GM18517 (cell line): Measurements from ENCODE around the gene NATD1.

Source experiments
- ATAC-seq: cut with Tn5 transposase; IDR thresholded peaks from one replicate; pipeline ENCODE4 v1.9.1; 2021; ENCODE audit warnings: mild to moderate bottlenecking, moderate library complexity; ENCODE audit not compliant: unreplicated experiment

NATD1 gene, protein sequence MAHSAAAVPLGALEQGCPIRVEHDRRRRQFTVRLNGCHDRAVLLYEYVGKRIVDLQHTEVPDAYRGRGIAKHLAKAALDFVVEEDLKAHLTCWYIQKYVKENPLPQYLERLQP

DNA sequence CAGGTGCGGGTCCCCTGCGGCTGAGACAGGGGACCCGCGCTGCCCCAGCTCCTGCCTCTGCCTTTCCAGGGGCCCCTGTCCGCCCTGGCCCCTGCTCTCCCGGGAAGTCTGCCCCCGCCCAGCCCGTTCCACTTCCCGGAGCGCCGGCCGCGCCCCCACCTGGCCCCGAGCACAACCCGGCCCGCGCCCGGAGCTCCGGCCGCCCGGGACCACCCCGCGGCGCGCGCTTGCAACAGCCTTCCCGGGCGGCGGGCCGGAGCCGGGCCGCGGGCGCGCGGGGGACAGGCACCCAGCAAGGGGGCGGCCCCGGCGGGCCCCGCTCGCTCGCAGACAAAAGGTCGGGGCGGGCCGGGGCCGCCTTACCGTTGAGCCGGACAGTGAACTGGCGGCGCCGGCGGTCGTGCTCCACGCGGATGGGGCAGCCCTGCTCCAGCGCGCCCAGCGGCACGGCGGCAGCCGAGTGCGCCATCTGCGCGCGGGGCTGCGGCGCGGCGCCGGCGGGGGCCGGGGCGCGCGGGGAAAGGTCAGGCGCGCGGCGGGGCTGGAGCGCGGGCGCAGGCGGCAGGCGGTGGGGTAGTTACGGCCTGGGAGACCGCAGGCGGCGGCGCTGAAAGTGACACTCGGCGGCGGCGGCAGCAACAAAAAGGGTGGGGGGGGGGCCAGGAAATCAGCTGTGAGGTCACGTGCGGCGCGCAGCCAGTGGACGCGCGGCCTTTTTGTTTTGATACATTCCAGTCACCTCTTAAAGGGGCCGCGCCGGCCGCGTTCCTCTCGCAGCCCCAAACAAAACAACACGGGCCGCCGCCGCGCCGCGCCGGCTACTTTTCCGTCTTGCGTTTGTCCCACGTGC lies at the start of gene NATD1:
Gene NATD1, minus strand, starts transcription at position 615 of the 850 bp plus-strand sequence. Its CDS starts 146 bp downstream, at position 469.
- ATAC-seq = peak; percentile 67

DNA sequence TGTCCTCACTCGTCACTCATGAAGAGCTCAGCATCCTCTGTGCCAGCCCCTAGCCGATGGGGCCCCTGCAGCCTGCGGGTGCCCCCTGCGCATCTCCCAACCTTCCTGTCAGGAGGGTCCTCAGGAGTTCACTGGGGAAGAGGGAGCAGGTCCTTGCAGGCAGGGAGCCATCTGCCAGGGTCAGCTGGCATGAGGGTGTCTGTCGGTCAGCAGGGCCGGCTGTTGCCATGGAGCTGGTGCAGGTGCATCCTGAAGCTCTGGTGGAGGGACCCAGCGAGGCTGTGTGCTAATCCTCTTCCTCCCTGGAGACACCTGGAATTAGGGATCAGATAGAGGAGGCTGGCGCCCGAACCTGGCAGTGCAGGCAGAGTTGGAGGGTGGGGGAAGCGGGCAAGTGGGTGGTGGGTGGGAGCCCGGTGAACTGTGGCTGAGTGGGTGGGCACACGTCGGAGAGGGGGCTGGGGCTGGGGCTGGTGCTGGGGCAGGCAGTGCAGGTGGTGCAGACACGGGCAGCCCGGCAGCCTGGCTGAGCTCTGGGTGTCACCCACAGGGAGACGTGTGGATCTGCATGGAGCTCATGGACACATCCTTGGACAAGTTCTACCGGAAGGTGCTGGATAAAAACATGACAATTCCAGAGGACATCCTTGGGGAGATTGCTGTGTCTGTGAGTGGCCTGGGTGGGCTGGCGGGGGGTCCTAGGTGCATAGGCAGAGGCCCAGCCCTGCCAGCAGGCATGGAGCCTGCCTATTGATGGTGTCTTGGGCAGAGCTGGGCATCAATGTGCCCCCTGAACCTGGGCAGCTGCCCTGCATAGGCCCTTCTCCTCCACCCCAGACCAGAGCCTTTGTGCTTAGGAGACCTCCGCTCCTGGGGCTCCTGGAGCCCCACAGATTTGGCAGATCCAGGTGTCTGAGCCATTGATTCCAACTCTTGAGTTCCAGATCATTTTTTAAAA lies 48.7 kb upstream of the NATD1 start:
- ATAC-seq = no peak

DNA sequence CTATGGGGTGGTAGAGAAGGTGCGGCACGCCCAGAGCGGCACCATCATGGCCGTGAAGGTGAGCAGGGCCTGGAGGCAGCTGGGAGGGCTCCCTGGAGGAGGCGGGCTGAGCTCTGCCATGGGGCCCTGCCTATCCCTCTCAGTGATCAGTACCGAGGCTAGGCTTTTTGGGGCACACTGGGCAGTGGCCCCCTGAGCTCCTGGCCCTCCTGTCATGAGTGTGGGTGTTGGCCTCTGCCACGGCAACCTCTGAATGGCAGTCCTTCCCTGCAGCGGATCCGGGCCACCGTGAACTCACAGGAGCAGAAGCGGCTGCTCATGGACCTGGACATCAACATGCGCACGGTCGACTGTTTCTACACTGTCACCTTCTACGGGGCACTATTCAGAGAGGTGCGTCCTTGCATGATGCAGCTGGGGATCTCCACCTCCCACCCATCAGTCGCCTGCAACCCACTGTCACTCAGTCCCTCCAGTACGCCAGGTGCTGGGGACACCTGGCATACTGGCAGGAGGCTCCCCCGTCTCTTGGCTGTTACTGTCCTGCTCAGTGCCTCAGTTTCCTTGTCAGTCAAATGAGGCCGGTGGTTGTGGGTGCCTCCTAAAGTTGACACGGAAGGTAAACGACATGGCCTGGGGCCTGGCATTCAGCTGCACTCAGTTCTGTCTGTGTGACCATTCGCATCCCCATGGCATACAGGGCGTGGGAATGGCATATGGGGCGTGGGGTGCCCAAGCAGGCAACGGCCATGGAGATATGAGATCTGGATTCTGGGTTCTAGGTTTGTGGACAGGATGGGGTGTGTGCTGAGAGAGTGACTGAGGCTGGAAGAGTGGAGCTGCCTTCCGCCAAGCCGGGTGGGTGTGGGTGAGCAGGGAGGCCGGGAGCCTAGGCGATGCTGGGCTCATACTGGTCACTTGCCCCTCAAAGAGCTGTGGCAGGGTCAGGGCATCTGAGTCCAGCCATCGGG lies 47.7 kb upstream of the NATD1 start:
- no peak for ATAC-seq

DNA sequence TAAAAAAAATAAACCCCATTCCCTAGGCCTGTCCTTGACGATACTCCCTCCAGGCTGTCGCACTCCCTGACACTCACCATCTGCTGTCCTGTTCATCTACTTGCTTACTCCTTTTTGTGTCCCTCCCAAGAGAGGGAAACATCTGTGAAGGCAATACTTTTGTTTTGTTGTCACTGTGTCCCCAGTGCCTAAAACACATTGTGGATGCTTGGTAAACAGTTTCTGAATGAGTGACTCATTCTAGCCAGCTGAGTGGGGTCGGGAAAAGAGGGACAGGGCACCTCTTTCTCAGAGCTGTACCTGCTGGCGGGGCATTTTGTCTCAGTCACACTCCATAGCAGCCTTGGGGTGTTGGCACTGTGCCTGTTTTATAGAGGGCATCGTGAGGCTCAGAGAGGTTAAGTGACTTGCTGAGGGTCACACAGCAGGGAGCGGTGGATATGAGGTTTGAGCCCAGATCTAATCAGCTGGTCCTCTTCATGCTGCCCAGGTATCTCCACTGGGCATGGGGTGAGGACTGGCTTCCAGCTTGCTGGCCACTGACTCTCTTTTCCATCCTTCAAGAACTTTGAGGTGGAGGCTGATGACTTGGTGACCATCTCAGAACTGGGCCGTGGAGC lies 46.9 kb upstream of the NATD1 start:
- no peak for ATAC-seq

DNA sequence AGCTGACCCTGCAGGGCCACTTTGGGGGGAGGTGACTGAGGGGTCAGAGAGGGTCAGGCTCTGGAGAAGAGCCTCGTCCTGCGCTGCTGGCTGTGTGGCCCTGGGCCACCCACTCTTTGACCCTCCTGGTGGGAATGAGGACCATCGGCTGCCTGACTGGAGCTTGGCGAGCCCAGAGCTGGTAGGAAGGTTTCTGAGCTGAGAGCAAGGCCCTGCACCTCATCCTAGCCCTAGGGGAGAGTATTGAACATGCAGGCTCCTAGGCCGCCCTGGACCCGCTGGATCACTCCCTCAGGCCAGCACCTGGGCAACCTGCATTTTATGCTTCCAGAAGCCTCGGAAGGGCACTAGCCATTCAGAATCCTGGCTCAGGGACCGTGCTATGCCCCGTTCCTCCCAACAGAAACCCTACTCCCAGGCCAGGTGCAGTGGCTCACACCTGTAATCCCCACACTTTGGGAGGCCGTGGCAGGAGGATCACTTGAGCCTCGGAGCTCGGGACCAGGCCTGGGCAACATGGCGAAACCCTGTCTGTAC lies 45.8 kb upstream of the NATD1 start:
- ATAC-seq = no peak

DNA sequence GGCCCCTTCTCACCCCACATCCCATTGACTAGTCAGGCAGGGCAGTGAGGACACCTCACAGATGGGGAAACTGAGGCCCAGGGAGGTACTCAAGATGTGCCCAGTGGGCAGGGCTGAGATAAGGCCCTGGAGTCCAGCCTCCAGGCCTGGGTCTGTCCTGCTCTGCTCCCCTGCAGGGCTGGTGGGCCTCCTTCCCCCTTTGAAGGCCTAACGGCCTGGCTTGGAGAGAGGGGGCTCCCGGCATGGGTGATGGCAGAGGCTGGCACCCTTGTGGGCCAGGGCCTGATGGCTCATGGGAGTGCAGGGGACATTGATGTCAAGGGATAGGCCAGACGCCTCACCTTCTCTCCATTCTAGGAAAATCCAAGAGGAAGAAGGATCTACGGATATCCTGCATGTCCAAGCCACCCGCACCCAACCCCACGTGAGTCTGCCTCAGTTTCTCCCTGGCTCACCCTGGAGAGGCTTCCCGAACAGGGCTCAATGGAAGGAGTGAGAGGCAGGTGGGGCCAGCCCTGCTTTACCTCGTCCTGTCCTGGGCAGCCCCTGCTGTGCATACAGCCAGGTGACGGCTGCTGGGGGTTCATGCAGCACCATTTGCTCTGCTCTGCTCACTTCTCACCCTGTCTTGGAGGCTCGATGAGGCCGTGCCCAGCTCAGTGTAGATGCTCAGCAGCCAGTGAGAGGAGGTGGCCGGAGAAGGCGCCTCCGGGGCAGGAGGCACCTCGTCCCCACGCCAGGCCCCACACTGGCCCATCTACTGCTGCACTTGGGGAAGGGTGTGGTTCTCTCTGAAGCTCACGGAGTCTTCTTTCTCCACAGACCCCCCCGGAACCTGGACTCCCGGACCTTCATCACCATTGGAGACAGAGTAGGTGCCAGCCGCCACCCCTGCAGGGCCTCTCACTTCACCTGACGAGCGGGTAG lies 45.1 kb upstream of the NATD1 start:
- ATAC-seq = no peak

DNA sequence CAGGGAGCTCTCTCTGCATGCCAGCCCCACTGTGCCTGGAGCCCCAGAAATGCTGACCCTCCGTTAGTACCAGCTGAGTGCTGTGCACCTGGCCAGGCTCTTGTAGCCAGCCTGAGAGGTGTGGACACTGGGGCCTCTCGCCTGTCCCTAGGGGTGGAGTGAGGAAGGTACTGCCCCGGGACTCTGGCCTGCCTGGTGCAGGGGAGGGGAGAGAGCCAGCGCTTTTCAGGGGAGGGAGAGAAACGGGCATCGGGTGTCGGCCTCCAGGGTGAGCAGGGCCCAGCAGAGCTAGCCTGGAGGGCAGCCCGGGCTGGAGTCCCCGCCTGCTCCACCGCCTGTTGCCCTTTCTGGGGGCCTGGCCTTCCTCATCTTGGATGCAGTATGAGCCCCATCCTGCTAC lies 44.4 kb upstream of the NATD1 start:
- ATAC-seq = no peak

DNA sequence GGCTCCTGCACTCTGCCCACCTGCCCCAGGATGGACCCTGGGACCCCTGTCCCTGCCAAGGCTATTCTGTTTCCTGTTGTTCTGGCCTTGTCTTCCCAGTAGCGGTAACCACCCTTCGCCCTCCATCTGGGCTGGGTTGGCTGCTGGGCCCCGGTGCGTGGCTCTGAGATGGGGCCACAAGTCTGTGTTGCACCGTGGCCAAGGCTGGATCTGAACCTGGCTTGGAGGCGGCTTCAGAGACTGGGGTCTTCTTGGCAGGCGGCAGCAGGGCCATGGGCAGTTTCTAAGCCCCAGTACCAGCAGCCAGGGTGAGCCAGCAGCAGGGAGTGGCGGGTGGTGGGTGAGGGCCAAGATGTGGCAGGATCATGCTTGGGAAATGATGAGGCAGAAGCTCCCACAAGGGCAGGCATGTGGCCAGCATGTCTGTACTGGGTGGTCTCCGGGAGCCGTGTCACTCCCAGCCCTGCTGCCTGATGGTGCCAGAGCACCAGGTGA lies 43.9 kb upstream of the NATD1 start:
- no peak for ATAC-seq

DNA sequence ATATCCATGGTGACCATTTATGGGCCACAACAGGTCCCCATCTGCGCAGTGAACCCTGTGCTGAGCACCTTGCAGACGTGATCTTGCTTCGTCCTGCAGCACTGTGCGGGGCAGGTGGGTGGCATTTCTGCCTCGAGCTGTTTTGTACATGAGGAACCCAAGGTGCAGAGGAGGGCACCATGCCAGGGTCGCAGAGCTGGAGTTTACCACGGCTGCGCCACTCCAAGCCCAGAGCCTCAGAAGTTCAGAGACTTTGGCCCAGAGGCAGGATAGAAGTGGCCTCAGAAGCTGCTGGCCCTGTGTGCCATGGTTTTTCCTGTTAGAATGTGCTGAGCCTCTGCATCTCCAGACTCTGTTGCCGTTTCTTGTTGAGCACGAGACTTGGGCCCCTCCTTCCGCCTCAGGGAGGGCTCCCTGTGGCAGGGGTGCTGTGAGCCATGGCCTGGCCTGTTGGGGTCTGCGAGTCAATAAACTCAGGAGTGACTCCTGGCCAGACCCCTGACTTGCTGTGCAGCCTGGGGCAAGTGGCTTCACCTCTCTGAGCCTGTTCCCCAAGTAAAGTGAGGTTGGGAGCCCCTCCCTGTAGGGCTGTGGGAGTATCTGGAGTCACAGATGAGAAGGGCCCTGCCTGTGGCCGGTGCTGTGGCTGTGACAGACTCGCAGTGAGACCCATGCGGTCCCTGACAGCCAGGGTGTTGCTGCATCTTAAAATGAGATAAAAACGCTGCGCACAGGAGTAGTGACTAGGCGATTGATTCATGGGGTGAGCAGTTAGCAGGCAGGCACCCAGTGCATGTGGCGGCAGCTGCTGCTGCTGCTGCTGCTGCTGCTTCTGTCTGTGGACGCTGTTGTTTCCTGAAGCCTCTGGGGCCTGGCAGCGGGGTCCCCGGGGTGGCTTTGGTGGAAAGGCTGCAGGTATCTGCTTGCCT lies 43.2 kb upstream of the NATD1 start:
- ATAC-seq = no peak

DNA sequence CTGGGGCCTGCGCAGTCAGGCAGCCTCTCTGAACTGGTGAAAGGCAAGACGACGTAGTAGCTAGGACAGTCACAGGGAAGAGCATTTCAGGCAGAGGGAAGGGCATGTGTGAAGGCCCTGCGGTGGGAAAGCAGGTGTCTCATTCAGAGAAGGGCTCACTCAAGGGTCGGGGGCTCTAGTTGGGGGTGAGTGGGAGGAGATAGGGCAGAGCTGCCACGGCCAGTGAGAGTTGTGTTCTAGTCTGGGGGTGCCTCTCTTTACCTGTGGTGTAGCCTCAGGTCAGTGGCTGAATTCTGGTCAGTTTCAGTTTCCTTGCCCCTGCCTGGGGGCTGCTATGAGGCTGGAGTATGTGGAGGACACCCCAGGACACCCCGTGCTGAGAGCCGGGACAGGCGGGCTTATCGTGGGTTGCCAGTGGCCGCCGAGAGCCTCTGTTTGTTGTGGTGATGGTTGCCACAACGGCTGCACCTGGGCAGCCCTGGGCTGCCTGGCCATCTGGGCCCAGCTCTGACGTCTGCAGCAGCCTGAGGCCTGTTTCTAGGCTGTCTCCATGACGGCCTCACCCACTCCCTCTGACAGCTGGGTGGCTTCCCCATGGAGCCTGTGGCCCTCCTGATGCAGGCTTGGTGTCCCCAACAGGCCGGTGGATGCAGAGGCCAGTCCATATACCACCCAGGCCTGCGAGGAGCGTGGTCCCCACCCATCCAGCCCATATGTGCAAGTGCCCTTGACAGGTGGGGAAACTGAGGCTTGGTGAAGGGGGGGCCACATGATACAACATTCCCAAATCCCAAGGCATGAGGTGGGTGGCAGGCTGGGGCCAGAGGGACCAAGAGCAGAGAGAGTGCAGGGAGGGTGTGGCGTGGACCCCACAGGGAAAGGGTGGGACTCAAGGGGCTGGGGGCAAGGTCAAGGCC lies 42.1 kb upstream of the NATD1 start:
- no peak for ATAC-seq

DNA sequence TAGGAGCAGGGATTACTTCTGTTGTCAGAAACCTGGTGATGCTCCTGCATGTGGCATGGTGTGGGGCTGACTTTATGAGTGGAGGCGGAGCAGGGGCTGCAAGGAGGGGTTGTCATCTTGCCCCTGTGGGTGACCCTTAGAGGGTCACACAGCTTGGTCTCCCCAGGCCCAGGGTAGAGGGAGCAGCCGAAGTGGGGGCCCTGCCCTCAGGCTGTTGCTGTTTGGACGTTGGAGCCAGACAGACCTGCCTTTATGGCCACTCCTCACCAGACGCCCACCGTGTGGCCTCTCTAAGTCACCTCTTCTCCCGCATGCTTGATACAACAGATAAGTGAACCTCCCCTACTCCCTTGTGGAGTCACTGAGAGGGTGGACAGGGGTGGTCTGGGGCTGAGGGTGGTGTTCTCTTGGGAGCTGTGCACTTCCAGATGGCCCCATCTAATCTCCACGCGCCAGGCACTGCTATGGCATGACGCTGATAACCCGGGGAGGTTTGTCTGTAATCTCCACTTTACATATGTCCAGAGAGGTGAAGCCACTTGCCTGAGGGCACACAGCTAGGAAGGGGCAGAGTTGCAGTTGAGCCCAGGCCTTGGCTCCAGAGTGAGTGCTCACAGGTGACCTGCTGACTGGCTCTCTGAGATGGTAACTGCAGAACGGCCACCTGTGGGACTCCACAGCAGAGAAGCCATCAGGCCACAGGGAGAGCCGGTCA lies 41.3 kb upstream of the NATD1 start:
- ATAC-seq = no peak

DNA sequence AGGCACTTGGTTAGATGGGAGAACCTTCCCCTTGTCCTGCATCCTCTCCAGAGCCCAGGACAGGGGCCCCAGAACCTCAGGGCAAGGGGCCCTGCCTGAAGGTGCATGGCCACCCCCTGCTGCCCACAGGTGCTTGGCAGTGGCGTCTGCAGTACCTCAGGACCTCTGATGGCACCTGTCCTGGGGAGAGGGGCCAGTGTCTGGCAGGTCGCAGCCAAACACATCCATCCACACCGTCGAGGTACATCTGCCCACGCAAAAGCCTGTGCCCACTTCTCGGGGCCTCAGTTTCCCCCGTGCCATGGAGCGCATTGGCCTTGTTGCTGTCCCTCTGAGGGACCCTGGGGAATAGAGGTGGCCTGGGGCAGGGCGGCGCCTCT lies 40.6 kb upstream of the NATD1 start:
- ATAC-seq = no peak

DNA sequence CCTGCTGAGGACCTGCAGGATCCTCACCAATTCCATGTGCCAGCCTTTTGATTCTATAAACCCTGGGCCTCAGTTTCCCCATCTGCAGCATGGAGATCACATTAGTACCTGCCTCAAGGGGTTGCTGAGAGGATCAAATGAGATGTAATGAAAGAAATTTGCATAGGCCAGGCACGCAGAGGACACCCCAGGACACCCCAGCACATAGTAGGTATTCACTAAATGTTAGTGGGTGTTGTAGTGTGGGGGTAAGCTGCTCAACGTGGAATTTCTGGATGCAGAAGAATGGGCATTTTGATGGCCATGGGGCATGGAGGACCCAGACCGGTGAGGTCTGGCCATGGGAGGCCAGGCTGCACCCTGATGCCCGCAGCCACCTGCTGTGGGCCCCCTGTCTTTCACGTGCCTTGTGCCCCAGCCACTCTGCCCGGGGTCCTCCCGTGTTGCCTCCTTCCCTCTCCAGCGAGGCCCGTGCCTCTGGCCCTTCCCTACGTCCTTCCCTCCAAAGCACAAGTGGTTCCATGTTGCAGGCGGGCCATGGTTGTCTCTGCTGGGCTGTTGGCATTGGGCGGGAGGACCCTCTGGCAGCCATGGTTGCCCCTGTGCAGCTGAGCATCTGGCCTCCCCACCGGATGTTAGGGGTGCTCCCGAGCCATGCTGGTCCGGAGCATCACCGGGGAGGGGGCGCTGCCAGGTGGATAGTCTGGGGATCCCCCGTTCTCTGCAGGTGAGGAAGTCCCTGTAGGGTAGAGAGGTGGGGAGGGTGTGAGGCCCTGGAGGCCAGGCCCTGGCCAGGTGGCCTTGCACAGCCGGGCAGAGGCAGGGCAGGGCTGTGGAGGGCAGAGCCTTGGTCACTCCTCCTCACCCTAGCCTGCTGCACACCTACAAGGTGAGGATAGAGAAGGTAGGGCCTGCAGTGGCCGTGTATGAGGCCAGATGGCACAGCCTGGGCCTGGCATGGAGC lies 39.9 kb upstream of the NATD1 start:
- ATAC-seq = no peak

DNA sequence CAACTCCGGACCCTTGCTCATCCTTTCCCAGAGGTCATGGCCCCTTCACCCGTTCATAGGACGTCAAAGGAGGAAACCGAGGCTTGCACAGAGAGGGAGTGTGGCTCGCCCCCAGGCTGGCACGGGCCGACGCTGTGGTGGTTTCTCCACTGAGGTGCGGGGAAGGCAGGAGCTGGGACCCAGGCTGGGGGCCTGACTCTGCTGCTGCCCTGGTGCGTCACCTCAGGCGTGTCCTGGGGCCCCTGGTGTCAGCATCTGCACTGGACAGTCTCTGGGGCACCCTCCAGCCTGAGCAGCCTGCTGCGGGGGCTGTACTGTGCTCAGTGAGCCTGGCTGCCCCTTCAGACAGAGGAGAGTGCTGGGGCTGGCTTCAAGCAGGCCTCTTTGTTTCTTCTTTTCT lies 38.7 kb upstream of the NATD1 start:
- ATAC-seq = no peak

DNA sequence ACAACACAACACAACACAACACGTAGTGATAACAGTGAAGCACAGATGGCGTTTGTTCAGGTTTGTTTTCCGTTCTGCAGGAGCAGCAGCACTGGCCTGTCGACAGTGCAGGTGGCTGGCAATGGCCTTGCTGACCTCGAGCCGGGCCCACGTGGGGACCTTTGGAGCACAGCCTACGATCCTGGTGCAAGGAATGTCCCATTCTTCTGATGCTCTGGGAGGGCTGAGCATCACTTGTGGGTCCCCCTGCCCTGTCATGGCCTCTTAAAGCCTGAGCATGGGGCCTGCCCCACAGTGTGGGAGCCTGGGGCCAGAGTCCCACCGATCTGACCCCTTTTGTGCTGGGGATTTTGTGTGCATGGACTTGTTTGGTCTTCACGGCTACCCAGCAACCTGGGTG lies 38.1 kb upstream of the NATD1 start:
- ATAC-seq = no peak
